Measurements from ENCODE around the gene CD99.
"Not testable (repeated sequence)": the region's sequence is repeated elsewhere in the genome, so short reads cannot be mapped to it uniquely, and the experiment has no call there.

CD99 gene

DNA sequence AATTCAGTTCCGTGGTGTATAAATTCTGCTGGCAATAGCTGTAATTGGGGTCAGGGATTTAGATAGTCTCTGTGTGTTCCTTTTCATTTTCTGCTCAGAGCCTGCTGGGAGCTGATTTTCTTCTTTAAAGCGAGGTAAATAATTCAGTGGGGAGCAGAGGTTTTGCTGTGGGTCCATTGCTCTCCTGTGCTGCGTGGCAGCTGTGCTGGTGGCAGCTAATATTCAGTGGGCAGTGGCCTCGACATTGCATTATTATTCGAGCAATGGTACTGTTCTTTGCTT lies 74.4 kb downstream of the CD99 start:
- TF ChIP-seq, protein P1, sequence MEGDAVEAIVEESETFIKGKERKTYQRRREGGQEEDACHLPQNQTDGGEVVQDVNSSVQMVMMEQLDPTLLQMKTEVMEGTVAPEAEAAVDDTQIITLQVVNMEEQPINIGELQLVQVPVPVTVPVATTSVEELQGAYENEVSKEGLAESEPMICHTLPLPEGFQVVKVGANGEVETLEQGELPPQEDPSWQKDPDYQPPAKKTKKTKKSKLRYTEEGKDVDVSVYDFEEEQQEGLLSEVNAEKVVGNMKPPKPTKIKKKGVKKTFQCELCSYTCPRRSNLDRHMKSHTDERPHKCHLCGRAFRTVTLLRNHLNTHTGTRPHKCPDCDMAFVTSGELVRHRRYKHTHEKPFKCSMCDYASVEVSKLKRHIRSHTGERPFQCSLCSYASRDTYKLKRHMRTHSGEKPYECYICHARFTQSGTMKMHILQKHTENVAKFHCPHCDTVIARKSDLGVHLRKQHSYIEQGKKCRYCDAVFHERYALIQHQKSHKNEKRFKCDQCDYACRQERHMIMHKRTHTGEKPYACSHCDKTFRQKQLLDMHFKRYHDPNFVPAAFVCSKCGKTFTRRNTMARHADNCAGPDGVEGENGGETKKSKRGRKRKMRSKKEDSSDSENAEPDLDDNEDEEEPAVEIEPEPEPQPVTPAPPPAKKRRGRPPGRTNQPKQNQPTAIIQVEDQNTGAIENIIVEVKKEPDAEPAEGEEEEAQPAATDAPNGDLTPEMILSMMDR (IDR thresholded peaks at IDR 0.05), result no peak
- no peaks in the 10 kb centered on the region for H3K9me3 ChIP-seq
- no peak for DNase-seq
- no peak overlapping the region for H3K4me3 ChIP-seq
- no peaks in the 10 kb centered on the region for H3K36me3 ChIP-seq
- H3K27me3 ChIP-seq, result no peaks in the 10 kb centered on the region
- no peaks in the 10 kb centered on the region for H3K4me1 ChIP-seq
- no peak overlapping the region for H3K27ac ChIP-seq
- intact Hi-C loops (cut with DNase I; ENCODE audit: low total_unique reads), result no loop called here

DNA sequence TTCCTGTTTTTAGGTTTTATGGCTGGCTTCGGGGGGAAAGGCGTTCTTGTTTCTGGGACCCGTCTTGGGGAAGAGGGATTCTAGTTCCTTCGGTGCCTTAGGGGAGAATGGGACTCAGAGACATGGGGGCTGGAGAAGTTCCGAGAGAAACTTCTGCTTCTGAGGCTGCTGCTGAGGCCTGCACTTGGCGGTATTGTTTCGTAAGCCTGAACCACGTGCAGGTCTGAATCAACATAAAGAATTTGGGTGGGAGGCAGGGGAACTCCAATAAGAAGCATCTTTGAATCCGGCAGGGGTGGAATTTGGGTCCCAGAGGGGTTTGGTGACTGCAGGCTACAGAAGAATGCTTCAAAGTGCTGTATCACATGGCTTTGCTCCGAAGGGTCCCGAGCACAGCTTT lies 75.8 kb downstream of the CD99 start:
- intact Hi-C loops (cut with DNase I; ENCODE audit: low total_unique reads), result no loop called here
- TF ChIP-seq, protein P1 (IDR thresholded peaks at IDR 0.05), result no peak
- DNase-seq, result no peak
- Histone ChIP-seq H3K4me1 (no peaks in the 10 kb centered on the region), H3K27me3 (no peaks in the 10 kb centered on the region), H3K27ac (peak overlapping the region in 1 of 2 donors; percentile 50), H3K36me3 (no peaks in the 10 kb centered on the region), H3K4me3 (no peak overlapping the region), H3K9me3 (no peaks in the 10 kb centered on the region)

DNA sequence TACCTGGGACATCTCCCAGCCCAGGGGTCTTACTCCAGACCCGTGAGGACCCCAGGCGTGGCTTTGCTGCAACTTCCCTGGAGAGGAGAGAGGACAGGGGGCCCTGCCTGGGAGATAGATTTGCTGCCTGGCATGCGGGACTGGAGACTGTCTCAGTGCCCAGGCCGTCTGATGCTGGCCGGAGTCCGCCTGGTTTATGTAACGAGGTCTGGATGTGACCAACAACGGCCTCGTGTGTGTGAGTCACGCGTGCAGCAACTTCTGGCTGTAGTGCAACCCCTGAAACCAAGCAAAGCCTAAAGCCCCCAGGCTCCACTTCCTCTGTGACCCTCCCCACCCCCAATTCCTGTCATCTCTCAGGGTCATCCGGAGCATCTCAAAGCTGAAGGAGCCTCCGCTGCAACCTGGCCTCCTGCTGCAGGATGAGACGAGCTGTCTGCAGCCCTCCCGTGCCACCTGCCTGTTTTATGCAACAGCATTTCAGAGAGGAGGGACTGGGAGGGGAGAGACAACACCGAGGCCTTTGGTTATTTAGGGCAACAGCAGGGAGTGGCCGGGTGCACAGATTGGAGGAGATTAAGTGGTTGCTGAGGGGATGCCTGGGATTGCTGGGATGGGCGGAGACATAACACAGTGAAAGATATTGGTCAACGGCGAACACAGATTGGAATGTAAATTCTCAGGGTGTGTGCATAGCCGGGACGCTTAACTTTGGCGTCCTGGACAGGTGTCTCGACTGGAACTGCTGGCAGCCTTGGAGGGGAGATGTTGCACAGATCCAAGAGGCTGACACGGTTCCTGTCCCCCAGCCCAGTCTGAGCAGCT lies 76.7 kb downstream of the CD99 start:
- DNase-seq, result peak; percentile 82 to 84
- Histone ChIP-seq H3K36me3 (no peaks in the 10 kb centered on the region), H3K27ac (peak overlapping the region in 1 of 2 donors; percentile 50), H3K9me3 (no peaks in the 10 kb centered on the region), H3K4me1 (no peaks in the 10 kb centered on the region), H3K27me3 (no peaks in the 10 kb centered on the region), H3K4me3 (no peak overlapping the region)
- TF ChIP-seq, protein P1 (IDR thresholded peaks at IDR 0.05), result no peak
- intact Hi-C loops (cut with DNase I; ENCODE audit: low total_unique reads), result no loop called here

DNA sequence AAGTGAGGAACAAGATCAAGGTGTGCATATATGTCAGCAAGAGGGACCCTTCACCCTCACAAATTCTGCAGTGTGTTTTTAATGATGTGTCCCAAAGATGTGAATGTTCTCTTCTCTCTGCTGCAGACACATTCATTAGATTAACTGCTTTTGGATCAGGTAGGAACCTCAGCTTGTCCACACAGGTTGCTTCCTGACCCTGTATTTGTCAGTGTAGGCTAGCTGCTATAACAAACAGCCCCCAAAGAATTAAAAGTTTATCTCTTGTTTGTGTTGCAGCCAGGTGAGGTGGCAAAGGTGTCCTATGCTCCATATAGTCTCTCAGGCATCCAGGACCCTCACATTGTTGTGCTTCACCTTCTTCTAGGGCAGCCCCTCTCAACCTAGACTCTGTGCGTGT lies 78.5 kb downstream of the CD99 start:
- Histone ChIP-seq H3K4me3 (no peak overlapping the region), H3K36me3 (peaks cover 0 to 1% (median 0%) of the 10 kb centered on the region in 3 donors), H3K9me3 (no peaks in the 10 kb centered on the region), H3K27ac (no peak overlapping the region), H3K27me3 (no peaks in the 10 kb centered on the region), H3K4me1 (no peaks in the 10 kb centered on the region)
- DNase-seq, result no peak
- intact Hi-C loops (cut with DNase I; ENCODE audit: low total_unique reads), result no loop called here
- TF ChIP-seq, protein P1 (IDR thresholded peaks at IDR 0.05), result no peak

DNA sequence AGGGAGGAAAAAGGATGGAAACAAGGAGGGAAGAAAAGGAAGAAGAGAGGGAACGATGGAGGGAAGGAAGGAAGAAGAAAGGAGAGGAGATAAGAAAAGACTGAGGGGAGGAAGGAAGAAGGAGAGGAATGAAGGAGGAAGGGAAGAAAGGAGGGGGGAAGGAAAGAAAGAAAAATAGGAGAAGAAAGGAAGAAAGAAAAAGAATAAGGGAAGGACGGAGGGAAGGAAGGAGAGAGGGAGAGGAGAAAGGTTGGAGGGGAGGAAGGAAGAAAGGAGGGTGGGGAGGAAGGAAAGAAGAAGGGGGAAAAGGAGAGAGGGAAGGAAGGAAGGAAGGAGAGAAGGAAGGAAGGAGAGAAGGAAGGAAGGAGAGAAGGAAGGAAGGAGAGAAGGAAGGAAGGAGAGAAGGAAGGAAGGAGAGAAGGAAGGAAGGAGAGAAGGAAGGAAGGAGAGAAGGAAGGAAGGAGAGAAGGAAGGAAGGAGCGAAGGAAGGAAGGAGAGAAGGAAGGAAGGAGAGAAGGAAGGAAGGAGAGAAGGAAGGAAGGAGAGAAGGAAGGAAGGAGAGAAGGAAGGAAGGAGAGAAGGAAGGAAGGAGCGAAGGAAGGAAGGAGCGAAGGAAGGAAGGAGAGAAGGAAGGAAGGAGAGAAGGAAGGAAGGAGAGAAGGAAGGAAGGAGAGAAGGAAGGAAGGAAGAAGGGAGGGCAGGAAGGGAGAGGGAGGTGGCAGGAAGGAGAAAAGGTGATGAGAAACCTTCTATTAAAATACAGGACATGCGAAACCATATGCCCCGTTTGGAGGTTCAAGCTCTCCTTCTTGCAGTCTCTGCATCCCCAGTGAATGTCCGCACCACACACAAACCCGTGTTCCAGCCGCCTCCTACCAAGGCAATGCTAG lies 82.3 kb downstream of the CD99 start:
- H3K4me1 ChIP-seq; H3K27ac ChIP-seq; H3K36me3 ChIP-seq; H3K9me3 ChIP-seq; H3K4me3 ChIP-seq; DNase-seq; intact Hi-C loops (cut with DNase I; ENCODE audit: low total_unique reads); H3K27me3 ChIP-seq: not testable (repeated sequence)

DNA sequence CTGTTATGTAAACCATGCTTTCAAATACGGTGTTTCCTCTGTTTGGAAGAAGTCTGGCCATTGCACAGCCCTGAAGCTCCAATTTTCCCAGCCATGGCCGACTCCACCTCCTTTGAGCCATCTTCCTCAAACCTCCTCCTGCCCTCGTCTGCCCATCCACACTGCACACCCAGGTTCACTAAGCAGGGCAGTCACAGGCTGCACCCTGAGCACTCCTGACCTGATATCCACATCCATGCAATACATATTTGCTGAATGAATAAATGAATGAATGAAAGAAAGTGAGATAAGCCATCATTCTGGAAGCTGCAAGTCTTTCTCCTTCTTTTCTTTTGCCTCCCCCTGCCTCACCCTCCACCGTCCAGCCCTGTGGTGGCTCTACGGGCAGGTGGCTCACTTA lies 83.0 kb downstream of the CD99 start:
- Histone ChIP-seq H3K4me3 (no peak overlapping the region), H3K27me3 (no peaks in the 10 kb centered on the region), H3K27ac (no peak overlapping the region), H3K4me1 (no peaks in the 10 kb centered on the region), H3K36me3 (peaks cover 0 to 6% (median 0%) of the 10 kb centered on the region in 3 donors), H3K9me3 (no peaks in the 10 kb centered on the region)
- intact Hi-C loops (cut with DNase I; ENCODE audit: low total_unique reads), result no loop called here
- TF ChIP-seq, protein P1 (IDR thresholded peaks at IDR 0.05), result no peak
- no peak for DNase-seq
